ENCODE results near the gene KCNJ1.

DNA sequence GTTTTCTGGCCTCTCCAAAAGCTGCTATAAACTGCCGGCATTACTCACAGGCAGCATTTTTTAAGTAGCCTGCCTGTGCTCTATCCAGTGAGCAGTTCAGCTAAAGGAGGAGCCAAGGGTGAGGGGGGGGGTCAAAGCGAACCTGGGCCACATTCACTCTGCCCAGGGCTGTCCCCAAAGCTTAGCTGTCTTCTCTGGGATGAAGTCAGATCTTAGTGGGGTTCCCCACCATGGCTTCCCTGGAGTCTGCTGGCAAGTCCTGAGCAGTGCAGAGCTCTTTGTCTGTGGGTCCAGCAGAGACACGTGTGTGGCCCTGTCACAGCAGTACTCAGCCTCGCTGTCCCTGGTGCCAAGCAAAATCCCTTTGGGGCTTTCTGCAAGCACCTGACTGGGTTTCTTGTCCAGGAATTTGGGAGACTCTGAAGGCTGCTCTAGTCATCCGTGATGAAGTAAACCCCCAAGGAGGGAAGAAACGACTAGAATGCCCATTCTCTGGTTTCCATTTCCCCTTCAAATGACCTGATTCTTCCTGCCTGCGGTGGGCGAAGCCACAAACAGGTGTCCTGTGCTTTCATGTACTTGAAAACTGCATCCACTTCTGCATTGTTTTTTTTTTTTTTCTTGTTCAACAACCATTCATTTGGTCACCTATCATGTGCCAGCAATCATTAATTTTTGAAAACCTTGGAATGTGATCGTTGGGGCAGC lies 26.6 kb upstream of the KCNJ1 start:
- TF ChIP-seq CTCF (IDR thresholded peaks at IDR 0.05) (no peak), POLR2A (IDR thresholded peaks at IDR 0.05) (no peak)
